Activated effector memory CD4-positive, alpha-beta T cell treated with Interleukin-2 at 50 U/mL for 16 hours (primary cell): ENCODE results near the gene RSF1.

Experiments used
- DNase-seq: peaks from one replicate; pipeline ENCODE4 v3.0.0-alpha.2; 2020

Gene RSF1

DNA sequence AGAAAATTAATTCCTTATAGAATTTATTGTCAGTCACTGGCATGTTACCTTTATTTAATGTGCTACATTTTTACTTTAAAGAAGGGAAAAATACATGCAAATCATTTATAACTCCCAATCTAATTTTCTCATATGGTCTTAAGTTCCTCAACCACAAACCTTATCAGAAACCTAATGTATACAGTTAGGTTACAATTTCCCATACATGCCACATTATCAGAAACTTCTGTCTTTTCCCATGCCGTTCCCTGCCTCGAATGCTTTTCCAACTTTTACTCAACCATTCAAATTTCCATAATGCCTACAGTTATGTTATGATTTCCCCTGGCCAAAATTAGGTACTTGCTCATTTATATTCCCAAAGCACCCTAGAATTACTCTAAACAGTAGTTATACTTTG lies 13.5 kb downstream of the RSF1 start:
- no peak for DNase-seq

DNA sequence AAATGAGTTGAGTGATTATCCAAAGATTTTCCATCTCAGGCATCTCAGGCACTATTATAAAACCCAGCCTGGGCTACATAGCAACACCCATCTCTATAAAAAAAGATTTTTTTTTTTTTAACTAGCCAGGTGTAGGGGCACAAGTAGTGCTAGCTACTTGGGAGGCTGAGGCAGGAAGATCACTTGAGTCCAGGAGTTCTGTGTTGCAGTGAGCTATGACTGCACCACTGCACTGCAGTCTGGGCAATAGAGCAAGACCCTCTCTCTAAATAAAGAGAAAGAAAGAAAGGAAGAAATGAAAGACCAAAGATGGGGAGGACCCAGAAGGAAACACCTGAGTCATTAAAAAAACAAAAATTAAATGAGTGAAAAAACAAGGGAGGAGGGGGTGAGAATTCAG lies 14.1 kb downstream of the RSF1 start:
- DNase-seq: no peak

DNA sequence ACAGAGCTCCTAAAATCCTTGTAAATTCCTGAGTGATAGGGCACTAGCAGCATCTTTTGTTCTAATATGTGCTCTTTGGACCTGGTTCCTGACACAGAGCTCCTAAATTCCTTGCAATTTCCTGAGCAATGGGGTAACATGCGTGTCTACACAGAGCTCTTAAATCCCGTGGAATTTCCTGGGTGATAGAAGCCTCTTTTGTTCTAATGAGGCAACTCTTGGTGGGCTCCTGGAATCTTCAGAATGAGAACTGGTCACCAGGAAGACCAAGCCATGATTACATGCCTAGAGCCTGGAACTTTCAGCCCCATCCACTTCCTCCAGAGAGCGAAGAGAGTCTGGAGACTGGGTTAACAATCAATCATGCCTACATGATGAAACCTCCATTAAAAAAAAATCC lies 19.0 kb downstream of the RSF1 start:
- DNase-seq: no peak

DNA sequence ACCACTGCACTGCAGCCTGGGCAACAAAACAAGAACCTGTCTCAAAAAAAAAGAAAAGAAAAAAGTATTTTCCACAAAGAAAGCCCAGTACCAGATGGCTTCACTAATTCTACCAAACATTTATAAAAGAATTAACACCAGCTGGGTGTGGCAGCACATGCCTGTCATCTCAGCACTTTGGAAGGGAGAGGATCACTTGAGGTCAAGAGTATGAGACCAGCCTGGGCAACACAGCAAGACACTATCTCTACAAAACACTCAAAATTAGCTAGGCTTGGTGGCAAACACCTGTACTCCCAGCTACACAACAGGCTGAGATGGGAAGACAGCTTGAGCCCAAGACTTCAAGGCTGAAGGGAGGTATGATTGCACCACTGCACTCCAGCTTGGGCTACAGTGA lies 20.1 kb downstream of the RSF1 start:
- no peak for DNase-seq

DNA sequence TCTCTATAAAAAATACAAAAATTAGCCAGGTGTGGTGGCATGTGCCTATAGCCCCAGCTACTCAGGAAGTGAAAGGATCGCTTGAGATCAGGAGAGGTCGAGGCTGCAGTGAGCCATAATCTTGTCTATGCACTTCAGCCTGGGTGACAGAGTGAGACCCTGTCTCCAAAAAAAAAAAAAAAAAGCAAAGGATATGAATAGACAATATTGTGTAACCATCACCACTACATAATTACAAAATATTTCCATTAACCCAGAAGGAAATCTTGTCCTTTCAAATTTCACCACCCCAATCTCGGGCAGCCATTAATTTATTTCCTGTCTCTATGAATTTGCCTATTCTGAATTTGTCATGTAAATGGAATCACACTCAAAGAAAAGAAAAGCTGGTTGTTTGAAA lies 21.2 kb downstream of the RSF1 start:
- no peak for DNase-seq

DNA sequence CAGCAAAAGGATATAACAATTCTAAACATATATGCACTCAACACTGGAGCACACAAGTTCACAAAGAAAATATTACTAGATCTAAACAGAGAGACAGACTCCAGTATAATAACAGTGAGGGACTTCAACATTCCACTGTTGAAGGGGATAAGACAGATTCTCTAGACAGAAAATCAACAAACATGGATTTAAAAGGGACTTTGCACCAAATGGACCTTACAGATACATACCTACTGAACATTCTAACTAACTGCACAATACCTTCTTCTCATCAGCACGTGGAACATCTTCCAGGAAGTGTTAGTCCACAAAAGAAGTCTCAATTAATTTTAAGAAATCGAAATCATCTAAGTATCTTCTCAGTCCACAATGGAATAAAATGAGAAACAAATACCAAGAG lies 26.6 kb downstream of the RSF1 start:
- no peak for DNase-seq

DNA sequence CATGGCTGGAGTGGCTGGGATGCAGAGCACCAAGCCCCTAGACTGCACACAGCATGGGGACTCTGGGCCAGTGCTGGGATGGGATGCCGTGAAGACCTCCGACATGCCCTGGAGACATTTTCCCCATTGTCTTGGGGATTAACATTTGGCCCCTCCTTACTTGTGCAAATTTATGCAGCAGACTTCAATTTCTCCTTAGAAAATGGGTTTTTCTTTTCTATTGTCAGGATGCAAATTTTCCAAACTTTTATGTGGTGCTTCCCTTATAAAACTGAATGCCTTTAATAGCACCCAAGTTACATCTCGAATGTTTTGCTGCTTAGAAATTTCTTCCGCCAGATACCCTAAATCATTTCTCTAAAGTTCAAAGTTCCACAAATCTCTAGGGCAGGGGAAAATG lies 29.2 kb downstream of the RSF1 start:
- DNase-seq: no peak

DNA sequence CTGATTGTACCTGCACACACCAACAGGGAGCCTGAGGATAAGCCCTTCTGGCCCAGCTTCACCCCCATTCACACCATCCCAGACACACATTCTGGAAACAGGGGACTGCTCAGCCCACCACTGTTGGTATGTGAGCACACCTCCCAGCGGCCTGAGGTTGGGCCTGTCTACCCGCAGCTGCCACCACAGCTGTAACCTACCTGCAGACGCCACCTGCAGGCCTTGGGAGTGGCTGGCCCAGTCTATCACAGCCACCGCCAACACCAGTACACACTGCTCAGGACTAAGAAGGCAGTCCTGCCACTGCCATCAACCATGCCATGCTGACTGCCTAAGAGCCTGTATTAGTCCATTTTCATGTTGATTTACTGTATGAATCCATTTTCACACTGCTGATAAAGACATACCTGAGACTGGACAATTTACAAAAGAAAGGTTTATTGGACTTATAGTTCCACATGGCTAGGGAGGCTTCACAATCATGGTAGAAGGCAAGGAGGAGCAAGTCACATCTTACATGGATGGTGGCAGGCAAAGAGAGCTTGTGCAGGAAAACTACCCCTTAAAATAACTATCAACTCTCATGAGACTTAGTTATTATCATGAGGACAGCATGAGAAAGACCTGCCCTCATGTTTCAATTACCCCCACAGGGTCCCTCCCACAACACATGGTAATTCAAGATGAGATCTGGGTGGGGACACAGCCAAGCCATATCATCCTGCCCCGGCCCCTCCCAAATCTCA lies 30.6 kb downstream of the RSF1 start:
- no peak for DNase-seq

DNA sequence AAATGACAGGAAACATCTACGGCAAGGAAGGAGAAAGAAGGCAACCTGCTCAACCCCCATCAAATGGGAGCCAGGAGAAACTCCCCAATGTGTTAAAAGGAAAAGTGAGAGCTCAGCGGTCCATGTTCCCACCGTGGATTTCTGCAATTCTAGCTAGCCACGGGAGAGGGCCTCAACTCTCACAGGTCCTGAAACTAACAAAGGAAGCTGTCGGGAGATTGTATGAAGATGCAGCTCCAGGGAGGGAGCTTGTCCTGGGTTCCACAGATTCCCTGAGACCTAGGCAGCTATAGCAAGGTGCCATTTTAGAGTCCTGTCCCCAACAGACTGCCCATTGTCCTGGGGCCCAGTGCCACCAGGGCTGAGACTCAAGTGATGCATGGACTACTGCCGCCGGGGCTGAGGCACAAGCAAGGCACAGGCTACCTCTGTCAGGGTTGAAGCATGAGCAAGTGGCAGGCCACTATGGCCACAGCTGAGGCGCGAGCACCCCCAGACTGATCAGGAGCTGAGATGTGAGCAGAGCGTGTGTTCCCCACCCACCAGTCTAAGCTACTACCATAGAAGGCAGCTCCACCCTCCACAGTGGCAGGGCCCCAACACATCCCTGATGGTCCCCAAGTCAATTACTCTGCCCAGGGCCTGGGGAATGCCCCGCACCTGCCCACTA lies 31.3 kb downstream of the RSF1 start:
- DNase-seq: no peak

DNA sequence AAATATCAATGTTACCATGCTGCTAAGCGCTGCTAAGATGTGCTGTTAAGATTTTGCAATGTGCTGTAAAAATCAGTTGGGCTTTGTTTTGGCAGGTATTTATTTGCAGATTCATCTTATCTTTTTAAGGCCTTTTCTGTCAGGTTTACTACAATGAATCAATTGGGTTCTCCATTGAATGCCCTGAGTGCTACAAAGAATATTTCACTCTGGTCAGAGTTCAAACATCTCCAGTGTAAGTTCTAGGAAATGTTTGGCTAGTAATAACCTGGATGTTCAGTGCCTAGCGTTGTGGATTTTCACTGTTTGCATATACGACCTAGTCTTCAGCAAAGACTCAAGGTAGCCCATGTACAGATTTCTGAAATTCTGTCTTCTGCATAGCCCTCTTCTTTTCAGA lies 36.0 kb downstream of the RSF1 start:
- DNase-seq: no peak

DNA sequence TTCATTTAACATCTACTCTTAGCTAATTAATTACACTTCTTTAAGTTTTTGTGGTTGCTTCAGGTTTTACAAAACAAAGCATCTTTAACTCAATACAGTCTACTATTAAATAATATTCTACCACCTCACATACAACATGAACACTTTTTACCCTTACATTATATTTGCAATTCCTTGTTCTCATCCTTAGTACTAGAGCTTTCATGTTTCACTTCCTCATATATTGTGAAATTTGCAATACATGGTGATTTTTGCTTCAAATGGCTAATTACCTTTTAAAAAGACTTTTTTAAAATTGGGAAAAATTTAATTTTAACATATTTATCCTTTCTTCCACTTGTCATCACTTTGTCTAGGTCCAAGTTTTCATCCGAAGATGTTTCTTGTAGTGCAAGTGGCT lies 37.5 kb downstream of the RSF1 start:
- no peak for DNase-seq

DNA sequence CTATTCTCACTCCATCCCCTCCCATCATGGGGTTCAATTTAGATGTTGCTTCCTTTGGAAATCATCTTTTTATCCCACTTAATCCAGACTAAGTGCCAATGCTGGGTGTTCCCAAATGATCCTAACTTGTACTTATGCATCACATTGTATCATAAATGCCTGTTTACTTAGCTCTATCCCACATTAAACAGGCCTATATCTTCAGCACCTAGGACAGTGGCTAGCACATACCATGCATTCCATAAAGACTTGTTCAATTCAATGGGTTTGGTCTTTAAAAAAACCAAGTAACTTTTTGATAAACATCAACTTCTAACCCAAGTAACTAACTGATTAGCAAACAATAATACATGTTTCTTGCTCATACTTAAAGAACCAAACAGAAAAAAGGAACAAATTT lies 40.6 kb downstream of the RSF1 start:
- no peak for DNase-seq

DNA sequence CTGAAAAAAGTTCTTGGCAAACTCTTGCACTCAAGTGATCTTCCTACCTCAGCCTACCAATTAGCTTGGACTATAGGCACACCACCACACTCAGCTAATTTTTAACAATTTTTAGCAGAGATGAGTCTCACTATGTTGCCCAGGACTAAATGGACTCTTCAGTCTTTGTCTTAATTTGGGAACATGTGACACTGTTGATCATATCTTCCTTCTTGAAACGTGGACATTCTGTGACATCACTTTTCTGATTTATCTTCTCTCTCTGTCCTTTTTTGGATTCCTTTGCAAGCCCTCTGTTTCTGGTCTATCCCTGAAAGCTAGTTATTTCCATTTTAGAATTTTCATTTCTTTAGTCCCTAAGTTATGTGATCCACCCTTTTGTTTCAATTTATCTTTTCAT lies 42.0 kb downstream of the RSF1 start:
- DNase-seq: no peak

DNA sequence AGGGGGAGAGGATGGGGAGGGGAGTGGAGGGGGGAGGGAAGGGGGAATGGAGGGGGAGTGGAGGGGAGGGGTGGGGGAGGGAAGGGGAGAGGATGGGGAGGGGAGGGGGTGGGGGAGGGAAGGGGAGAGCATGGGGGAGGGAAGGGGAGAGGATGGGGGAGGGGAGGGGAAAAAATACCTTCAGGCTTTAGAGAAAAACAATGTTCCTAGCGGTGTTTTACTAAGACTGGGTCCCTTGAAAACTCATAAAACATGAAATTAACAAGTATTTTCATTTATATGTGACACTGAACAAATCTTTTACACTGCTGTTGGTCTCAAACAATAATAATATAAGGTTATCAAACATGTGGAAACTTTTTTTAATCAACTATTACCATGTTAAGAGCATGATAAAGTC lies 42.4 kb downstream of the RSF1 start:
- DNase-seq: no peak

DNA sequence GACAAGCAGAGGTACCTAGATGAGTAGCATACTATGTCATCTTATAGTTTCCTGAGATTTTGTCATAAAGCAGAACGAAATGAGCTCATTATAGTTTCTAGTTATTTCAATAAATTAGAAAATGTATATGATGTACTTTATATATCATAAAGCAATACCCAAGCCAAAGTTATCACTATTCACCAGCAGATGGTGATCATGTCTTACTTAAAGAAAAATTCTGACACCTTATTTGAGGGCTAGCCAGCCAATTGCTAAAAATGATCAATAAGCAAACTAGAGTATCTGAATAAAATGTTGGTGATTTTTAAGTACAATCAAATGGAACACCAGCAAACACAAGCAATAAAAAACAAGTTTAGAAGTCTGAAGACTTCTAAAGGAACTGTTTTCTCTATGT lies 44.1 kb downstream of the RSF1 start:
- DNase-seq: no peak

DNA sequence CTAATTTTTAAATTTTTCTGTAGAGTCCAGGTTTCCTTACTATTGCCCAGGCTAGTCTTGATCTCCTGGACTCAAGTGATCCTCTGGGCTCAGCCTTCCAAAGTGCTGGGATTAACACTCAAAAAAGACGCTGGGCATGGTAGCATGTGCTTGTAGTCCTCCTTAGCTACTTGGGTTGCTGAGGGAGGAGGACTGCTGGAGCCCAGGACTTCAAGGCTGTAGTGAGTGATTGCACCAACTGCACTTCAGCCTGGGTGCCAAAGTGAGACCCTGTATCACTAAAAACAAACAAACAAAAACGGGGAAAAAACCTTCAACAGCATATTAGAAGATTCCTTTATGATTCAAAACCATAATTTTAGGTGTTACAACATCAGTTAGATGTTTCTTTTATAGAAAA lies 44.6 kb downstream of the RSF1 start:
- no peak for DNase-seq

DNA sequence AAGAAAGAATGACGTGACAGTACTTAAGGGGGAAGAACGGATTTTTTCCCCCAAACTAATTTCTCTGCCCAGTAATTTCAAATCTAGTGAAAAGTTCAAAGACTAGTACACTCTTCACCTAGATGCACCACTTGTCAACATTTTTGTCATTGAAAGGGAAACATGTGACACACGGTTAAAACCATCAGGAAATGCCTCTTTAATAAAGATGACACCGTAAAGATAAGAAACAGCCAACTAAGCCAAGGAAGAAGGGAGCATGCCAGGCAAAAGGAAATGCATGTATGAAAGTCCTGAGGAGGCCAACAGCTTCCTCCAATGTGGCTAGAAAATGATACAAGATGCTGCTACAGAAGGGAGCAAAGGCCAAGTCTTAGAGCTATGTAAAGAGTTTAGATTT lies 49.4 kb downstream of the RSF1 start:
- no peak for DNase-seq

DNA sequence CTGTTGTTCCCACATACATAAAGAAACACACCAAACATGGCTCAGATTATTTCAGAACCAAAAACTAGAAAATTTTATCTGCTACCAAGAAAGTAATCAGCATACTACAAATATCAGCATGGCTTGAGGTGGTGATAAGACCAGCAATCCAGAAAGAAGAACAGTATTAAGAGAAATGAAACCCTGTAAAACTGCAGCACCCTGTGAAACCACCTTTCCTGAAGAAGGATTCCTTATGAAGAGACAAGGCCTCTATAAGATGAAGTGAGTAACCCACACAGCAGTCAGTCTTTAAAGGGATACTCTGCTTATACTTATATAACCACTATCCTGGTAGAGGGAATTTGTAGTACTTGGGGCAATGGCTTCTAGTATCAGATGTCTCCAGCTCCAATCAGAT lies 49.9 kb downstream of the RSF1 start:
- DNase-seq: no peak

DNA sequence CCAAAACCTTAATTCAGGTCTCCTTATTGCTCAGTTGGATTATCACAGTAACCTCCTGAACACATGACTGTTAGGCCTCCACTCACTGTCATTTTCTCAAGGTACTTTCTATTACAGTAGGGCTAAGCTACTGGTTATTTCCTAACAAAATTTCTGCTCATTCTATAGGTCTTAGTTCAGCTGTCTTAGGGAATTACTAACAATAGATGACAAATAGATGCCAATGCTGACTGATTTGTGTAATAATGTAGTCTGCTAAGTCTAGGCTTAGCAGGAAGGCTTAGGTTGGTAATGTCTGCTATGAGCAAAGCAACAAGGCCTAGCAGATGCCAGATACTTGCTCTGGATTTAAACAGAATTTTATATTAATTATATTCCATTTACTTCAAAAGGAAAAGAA lies 58.1 kb downstream of the RSF1 start:
- DNase-seq: no peak

DNA sequence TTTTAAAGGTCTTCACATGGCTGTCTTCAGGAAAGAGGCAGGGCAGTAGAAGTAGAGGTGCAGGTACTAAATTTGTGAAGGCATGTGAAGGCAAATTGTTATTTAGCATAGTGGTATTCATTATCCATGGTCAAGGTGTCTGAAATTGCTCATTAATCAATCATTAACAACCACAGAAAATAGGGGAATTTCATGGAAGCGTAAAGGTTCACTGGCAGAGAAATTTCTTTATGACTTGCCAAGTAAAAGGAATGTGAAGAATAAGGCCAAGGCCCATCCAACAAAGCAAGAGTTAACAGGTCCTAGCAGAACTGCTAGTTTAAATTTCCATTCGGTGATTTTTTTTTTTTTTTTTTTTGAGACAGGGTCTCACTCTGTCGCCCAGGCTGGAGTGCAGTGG lies 59.0 kb downstream of the RSF1 start:
- DNase-seq: no peak

DNA sequence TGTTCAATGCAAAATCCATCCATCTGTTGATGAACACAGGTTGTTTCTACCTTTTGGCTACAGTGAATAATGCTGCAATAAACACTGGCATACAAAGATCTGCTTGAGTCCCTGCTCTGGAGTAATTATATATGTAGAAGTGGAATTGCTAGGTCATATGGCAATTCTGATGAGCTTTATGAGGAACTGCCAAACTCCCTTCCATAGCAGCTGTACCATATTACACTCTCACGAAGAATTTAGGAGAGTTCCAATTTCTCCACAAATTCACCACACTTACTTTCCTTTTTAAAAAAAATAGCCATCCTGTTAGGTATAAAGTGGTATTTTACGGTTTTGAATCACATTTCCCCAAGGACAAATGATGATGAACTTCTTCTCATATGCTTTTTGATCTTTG lies 62.2 kb downstream of the RSF1 start:
- DNase-seq: no peak

DNA sequence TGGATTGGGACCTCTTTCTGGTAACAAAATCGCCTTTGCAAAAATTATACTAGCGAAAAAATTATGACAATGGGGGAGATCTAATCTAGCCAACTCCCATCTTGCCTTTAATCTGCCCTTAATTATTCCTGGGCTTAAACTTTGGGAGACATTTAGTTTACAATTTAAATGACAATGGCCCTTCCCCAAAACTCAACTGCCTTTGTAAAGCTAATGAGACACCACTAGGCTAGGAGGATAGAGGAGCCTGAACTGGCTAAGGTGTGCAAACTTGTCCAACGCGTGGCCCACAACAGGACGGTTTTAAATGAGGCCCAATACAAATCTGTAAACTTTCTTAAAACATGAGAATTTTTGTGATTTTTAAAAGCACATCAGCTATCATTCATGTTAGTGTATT lies 67.3 kb downstream of the RSF1 start:
- no peak for DNase-seq

DNA sequence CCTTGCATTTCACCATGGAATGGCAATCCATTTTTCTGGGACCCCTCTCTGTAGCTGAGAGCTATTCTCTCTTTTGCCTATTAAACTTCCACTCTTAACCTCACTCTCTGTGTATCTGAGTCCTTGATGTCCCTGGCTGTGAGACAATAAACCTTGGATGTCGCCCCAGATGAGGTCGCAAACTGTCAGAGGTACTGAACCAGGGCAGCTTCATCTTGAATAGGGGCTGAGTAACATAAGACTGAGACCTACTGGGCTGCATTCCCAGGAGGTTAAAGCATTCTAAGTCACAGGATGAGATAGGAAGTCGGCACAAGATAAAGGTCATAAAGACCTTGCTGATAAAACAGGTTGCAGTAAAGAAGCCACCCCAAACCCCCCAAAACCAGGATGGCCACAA lies 68.0 kb downstream of the RSF1 start:
- no peak for DNase-seq

DNA sequence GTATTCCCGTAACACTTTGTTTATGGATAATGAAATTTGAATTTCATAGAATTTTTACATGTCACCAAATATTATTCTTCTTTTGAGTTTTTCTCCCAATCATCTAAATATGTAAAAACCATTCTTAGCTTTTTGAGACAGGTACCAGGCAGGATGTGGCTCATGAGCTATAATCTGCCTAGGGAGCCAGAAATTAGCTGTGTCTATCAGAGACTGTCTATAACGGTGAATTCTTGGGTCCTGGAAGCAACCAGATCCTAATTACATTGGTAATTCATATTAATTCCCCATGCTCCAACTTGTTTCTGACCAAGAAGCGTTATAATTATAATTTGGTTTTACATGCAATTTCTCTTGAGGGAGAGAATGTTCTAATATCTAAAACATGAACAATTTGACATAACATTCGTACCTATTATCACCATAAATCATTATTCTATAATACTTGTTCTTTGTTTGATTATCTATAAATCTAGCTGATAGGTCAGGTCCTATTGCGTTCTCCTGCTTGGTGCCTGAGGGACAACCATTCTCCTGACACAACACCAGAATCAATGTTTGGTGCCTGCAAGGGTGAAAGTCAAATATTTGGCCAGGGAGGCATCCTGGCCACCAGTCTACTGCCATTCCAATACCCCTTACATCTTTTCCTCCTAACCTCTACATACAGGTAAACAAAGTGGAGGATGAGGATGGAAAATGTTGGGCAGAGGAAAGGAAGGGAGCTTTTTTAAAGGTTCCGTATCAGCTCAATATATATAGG lies 69.9 kb downstream of the RSF1 start:
- DNase-seq: no peak
